IMR-90 (cell line): ENCODE measurements around the gene PHIP. TPM values are rescaled to one million over a fixed set of nuclear protein-coding genes. Genes with fewer than 3 reads are reported as not detected.

Experiments
- ATAC-seq: fragments of 200-7000 bp; cut with Tn5 transposase; 2 replicates; pipeline ENCODE4 v1.9.1; 2020; ENCODE audit warnings: low read depth, mild to moderate bottlenecking, moderate library complexity
- BruUV-seq: library from RNA; stranded (reverse); fragments of 400-500 nt; replicated peaks from 2 replicates; lab custom pipeline; 2021; lab: Mats Ljungman, UMichigan
- CTCF ChIA-PET: fragments of 300-600 bp; formaldehyde crosslinking; extraction: SDS; loops from one replicate; lab custom pipeline; 2021; ENCODE audit warnings: antibody characterized with exemption; lab: Yijun Ruan, JAX
- POLR2A ChIA-PET: fragments of 300-600 bp; sonication (Branson Sonifier 250); formaldehyde crosslinking; loops from one replicate; lab custom pipeline; 2022; ENCODE audit warnings: antibody characterized with exemption; ENCODE audit not compliant: unreplicated experiment; lab: Charles Lee
- DNase-seq: peaks from one replicate; pipeline ENCODE4 v3.0.0; 2013
- H2AFZ ChIP-seq: replicated peaks from 2 replicates; pipeline ENCODE3; 2013; ENCODE audit warnings: low read length, mild to moderate bottlenecking; ENCODE audit not compliant: poor library complexity
- H2AK5ac ChIP-seq: 2 replicates; pipeline ENCODE4 v1.6.1; 2013; ENCODE audit warnings: low read depth, low read length, inconsistent platforms
- H2AK9ac ChIP-seq: replicated peaks from 2 replicates; pipeline ENCODE3; 2013; ENCODE audit warnings: mild to moderate bottlenecking, low read depth, low read length, moderate library complexity; ENCODE audit not compliant: poor library complexity
- H2BK120ac ChIP-seq: 2 replicates; pipeline ENCODE4 v1.6.1; 2013; ENCODE audit warnings: low read depth, low read length, inconsistent platforms
- H2BK15ac ChIP-seq: 3 replicates; pipeline ENCODE4 v1.6.1; 2013; ENCODE audit warnings: low read depth, low read length, inconsistent platforms
- H2BK20ac ChIP-seq: 2 replicates; pipeline ENCODE4 v1.6.1; 2013; ENCODE audit warnings: low read depth, mild to moderate bottlenecking, inconsistent platforms, low read length, moderate library complexity
- H2BK5ac ChIP-seq: 2 replicates; pipeline ENCODE4 v1.6.1; 2013; ENCODE audit warnings: mild to moderate bottlenecking, low read depth, low read length, inconsistent platforms; ENCODE audit not compliant: poor library complexity, severe bottlenecking
- H3K14ac ChIP-seq: replicated peaks from 2 replicates; pipeline ENCODE4 v1.6.1; 2013; ENCODE audit warnings: low read depth, low read length, inconsistent platforms
- H3K18ac ChIP-seq: 2 replicates; pipeline ENCODE4 v1.6.1; 2013; ENCODE audit warnings: low read depth, low read length, control low read depth
- H3K23ac ChIP-seq: 2 replicates; pipeline ENCODE4 v1.6.1; 2013; ENCODE audit warnings: low read depth, low read length, inconsistent platforms
- H3K27ac ChIP-seq: 2 replicates; pipeline ENCODE4 v1.5.1; 2013; ENCODE audit warnings: mild to moderate bottlenecking, control low read depth, low read length; ENCODE audit not compliant: insufficient read depth
- H3K27me3 ChIP-seq: 2 replicates; pipeline ENCODE4 v1.6.1; 2013; ENCODE audit warnings: low read length; ENCODE audit not compliant: control insufficient read depth, insufficient read depth
- H3K36me3 ChIP-seq: 2 replicates; pipeline ENCODE4 v1.6.1; 2013; ENCODE audit warnings: low read length, mixed read lengths; ENCODE audit not compliant: control insufficient read depth, insufficient read depth
- H3K4ac ChIP-seq: 2 replicates; pipeline ENCODE4 v1.6.1; 2013; ENCODE audit warnings: low read depth, low read length, inconsistent platforms
- H3K4me1 ChIP-seq: 2 replicates; pipeline ENCODE4 v1.6.1; 2013; ENCODE audit warnings: low read length, mixed read lengths; ENCODE audit not compliant: control insufficient read depth, insufficient read depth
- H3K4me2 ChIP-seq: 2 replicates; pipeline ENCODE4 v1.6.1; 2013; ENCODE audit warnings: low read depth, mild to moderate bottlenecking, control low read depth, low read length, moderate library complexity
- H3K4me3 ChIP-seq: 2 replicates; pipeline ENCODE4 v1.5.1; 2013; ENCODE audit warnings: low read depth, mild to moderate bottlenecking, control low read depth, low read length, moderate library complexity; ENCODE audit not compliant: insufficient read depth
- H3K56ac ChIP-seq: 2 replicates; pipeline ENCODE4 v1.6.1; 2013; ENCODE audit warnings: low read length, inconsistent platforms; ENCODE audit not compliant: insufficient read depth; ENCODE audit errors: extremely low read depth
- H3K79me1 ChIP-seq, 2 experiments: 2 replicates each; pipeline ENCODE4 v1.6.1; 2013; ENCODE audit warnings: low read length in 2 of 2, inconsistent platforms in 1 of 2, low read depth in 1 of 2
- H3K9ac ChIP-seq: 2 replicates; pipeline ENCODE4 v1.6.1; 2013; ENCODE audit warnings: low read depth, low read length, control low read depth
- H3K9me1 ChIP-seq: 2 replicates; pipeline ENCODE4 v1.6.1; 2013; ENCODE audit warnings: low read length, inconsistent platforms; ENCODE audit not compliant: insufficient read depth
- H3K9me3 ChIP-seq: 2 replicates; pipeline ENCODE4 v1.6.1; 2013; ENCODE audit warnings: low read length; ENCODE audit not compliant: control insufficient read depth, insufficient read depth
- H4K20me1 ChIP-seq: 2 replicates; pipeline ENCODE4 v1.6.1; 2013; ENCODE audit warnings: low read length, inconsistent platforms; ENCODE audit not compliant: insufficient read depth
- H4K5ac ChIP-seq: 2 replicates; pipeline ENCODE4 v1.6.1; 2013; ENCODE audit warnings: mild to moderate bottlenecking, low read depth, low read length, control low read depth
- H4K8ac ChIP-seq, 2 experiments: 2 replicates each; pipeline ENCODE4 v1.6.1; 2013; ENCODE audit warnings: low read depth in 2 of 2, low read length in 2 of 2, control low read depth in 1 of 2, inconsistent platforms in 1 of 2
- H4K91ac ChIP-seq: 2 replicates; pipeline ENCODE4 v1.6.1; 2013; ENCODE audit warnings: low read depth, low read length, inconsistent platforms; ENCODE audit not compliant: insufficient read depth
- CEBPB ChIP-seq: IDR thresholded peaks from 2 replicates; pipeline ENCODE4 v1.6.1; 2012; ENCODE audit warnings: low read depth, low read length, improper control_type of control experiment
- CTCF ChIP-seq: conservative IDR thresholded peaks from 2 replicates; pipeline ENCODE4 v1.5.1; 2012; ENCODE audit warnings: mild to moderate bottlenecking, low read depth, low read length, improper control_type of control experiment
- MAZ ChIP-seq: IDR thresholded peaks from 2 replicates; pipeline ENCODE4 v1.6.1; 2012; ENCODE audit warnings: low read depth, mild to moderate bottlenecking, low read length, improper control_type of control experiment, moderate library complexity, borderline replicate concordance
- NFE2L2 ChIP-seq: fragments of 150-350 bp; IDR thresholded peaks from 2 replicates; pipeline ENCODE4 v1.6.1; 2016; ENCODE audit warnings: low read depth, mild to moderate bottlenecking, low read length
- RAD21 ChIP-seq: IDR thresholded peaks from 2 replicates; pipeline ENCODE4 v1.6.1; 2012; ENCODE audit warnings: low read length, improper control_type of control experiment
- RFX5 ChIP-seq: IDR thresholded peaks from 2 replicates; pipeline ENCODE4 v1.8.0; 2012; ENCODE audit warnings: low read depth, mild to moderate bottlenecking, low read length, moderate library complexity
- WGBS, 2 experiments: methylation state at CpG; one replicate each; pipeline versions ENCODE4 v1.1.5 to v1.1.7; 2013; ENCODE audit warnings: missing lambda C conversion rate in 2 of 2; ENCODE audit not compliant: insufficient read length in 1 of 2; ENCODE audit errors: extremely low coverage in 2 of 2; 5-methylcytosine and 5-hydroxymethylcytosine counted together
- dilution Hi-C: fragments of 300-500 bp; cut with HindIII; formaldehyde crosslinking; loops from one replicate; pipeline ENCODE4 v1.14.3; 2018; ENCODE audit warnings: low sequenced_read_pairs; ENCODE audit not compliant: unreplicated experiment
- in situ Hi-C: fragments of 300-500 bp; cut with MboI; formaldehyde crosslinking; loops from 3 replicates; pipeline ENCODE4 v1.14.3; 2019; ENCODE audit warnings: low sequenced_read_pairs, inconsistent platforms, mixed read lengths
- intact Hi-C: fragments of 100-400 bp; cut with micrococcal nuclease; formaldehyde crosslinking; loops from 2 replicates; pipeline ENCODE4 v1.10.0; 2022
- polyA plus RNA-seq, 3 experiments: library from polyadenylated mRNA; depleted of rRNA; stranded (reverse); fragments of >200 nt; gene quantifications; 2 replicates each; pipeline ENCODE4 v1.2.3, GENCODE V29; 2012; ENCODE audit warnings: low replicate concordance in 1 of 3
- total RNA-seq: library from RNA; depleted of rRNA; stranded (reverse); fragments of >200 nt; gene quantifications from 2 replicates; pipeline ENCODE4 v1.2.3, GENCODE V29; 2012

The PHIP gene
- total and polyA plus RNA-seq, 2 of the 4 experiments (the other 2 are of a cell fraction): 3.4 to 20.4 TPM

- Histone ChIP-seq H3K79me1 (no peaks in the 10 kb centered on the region), H3K36me3 (no peaks in the 10 kb centered on the region), H2BK120ac (no peak overlapping the region), H3K4me3 (no peak overlapping the region), H3K18ac (no peak overlapping the region), H2AK5ac (no peak overlapping the region), H3K4ac (no peak overlapping the region), H4K8ac (no peak overlapping the region), H3K23ac (no peak overlapping the region), H4K91ac (no peak overlapping the region), H3K4me2 (no peak overlapping the region), H2AFZ (no peak overlapping the region), H3K9me1 (no peaks in the 10 kb centered on the region), H3K4me1 (no peaks in the 10 kb centered on the region), H3K27me3 (no peaks in the 10 kb centered on the region), H3K27ac (no peak overlapping the region), H2AK9ac (no peak overlapping the region), H3K14ac (no peak overlapping the region), H4K5ac (no peak overlapping the region), H3K56ac (no peak overlapping the region), H3K9me3 (no peaks in the 10 kb centered on the region), H3K9ac (no peak overlapping the region), H4K20me1 (no peaks in the 10 kb centered on the region), H2BK20ac (no peak overlapping the region), H2BK5ac (no peak overlapping the region), H2BK15ac (no peak overlapping the region)
- in situ Hi-C loops: no loop called here
- dilution Hi-C loops: no loop called here
- DNase-seq: no peak
- ATAC-seq: no peak
- no CpG with 5 or more reads among the region's 2 CpGs for WGBS, 2 experiments
- ChIA-PET POLR2A (no interaction called here), CTCF (no interaction called here)
- no TSS peak for BruUV-seq
- intact Hi-C loops: no loop called here
- TF ChIP-seq CTCF (no peak), CEBPB (no peak), NFE2L2 (no peak), RFX5 (no peak), RAD21 (no peak), MAZ (no peak)
Measured at GRCh38 chr6:79100304-79100703, 22.2 kb upstream of the PHIP start.
